Keratinocyte (primary cell): ENCODE data around the gene MALRD1. TPM values are rescaled to one million over a fixed set of nuclear protein-coding genes. Genes with fewer than 3 reads are reported as not detected.

Experiments
- DNase-seq: peaks from one replicate; pipeline ENCODE4 v3.0.0-alpha.2; 2011; ENCODE audit warnings: low read depth, missing footprints, low spot score
- FAIRE-seq: peaks from 2 replicates; lab custom pipeline; 2011; peaks lifted over from hg19 to GRCh38; lab: Jason Lieb, UNC
- H2AFZ ChIP-seq: 2 replicates; pipeline ENCODE4 v1.6.0; 2012; ENCODE audit warnings: low read length, control low read depth, inconsistent platforms; ENCODE audit not compliant: control insufficient read depth
- H3K27ac ChIP-seq: 2 replicates; pipeline ENCODE4 v1.5.1; 2011; ENCODE audit warnings: low read length; ENCODE audit not compliant: control insufficient read depth, insufficient read depth
- H3K27me3 ChIP-seq: 3 replicates; pipeline ENCODE4 v1.6.0; 2011; ENCODE audit warnings: low read length; ENCODE audit not compliant: control insufficient read depth, insufficient read depth; ENCODE audit errors: extremely low read depth
- H3K36me3 ChIP-seq, 2 experiments: 2 replicates in 1 of 2; 3 replicates in 1 of 2; pipeline ENCODE4 v1.5.1; 2011; ENCODE audit warnings: low read length in 2 of 2, mild to moderate bottlenecking in 1 of 2; ENCODE audit not compliant: control insufficient read depth in 2 of 2, insufficient read depth in 2 of 2; ENCODE audit errors: extremely low read depth in 1 of 2
- H3K4me1 ChIP-seq: 3 replicates; pipeline ENCODE4 v1.5.1; 2011; ENCODE audit warnings: low read length; ENCODE audit not compliant: control insufficient read depth, insufficient read depth; ENCODE audit errors: extremely low read depth
- H3K4me2 ChIP-seq: 3 replicates; pipeline ENCODE4 v1.6.0; 2011; ENCODE audit warnings: low read depth, low read length; ENCODE audit not compliant: control insufficient read depth, insufficient read depth; ENCODE audit errors: extremely low read depth
- H3K4me3 ChIP-seq, 3 experiments: fragments of 200-600 bp in 1 of 3; sonication (generic) in 1 of 3; 2 replicates in 2 of 3; 3 replicates in 1 of 3; pipeline ENCODE4 v1.5.1; 2011 to 2016; ENCODE audit warnings: low read length in 3 of 3, mild to moderate bottlenecking in 3 of 3, control low read depth in 2 of 3, inconsistent platforms in 1 of 3, low read depth in 1 of 3, mixed read lengths in 1 of 3, mixed run types in 1 of 3, moderate library complexity in 1 of 3; ENCODE audit not compliant: control insufficient read depth in 2 of 3, insufficient read depth in 2 of 3; ENCODE audit errors: extremely low read depth in 1 of 3
- H3K79me2 ChIP-seq: 2 replicates; pipeline ENCODE4 v1.6.0; 2012; ENCODE audit warnings: low read length; ENCODE audit not compliant: control insufficient read depth, insufficient read depth
- H3K9ac ChIP-seq: 3 replicates; pipeline ENCODE4 v1.6.0; 2011; ENCODE audit warnings: low read length; ENCODE audit not compliant: control insufficient read depth, insufficient read depth; ENCODE audit errors: extremely low read depth
- H3K9me1 ChIP-seq: 3 replicates; pipeline ENCODE4 v1.6.0; 2011; ENCODE audit warnings: low read length; ENCODE audit not compliant: control insufficient read depth, insufficient read depth; ENCODE audit errors: extremely low read depth
- H3K9me3 ChIP-seq: 2 replicates; pipeline ENCODE4 v1.5.1; 2012; ENCODE audit warnings: low read depth, low read length; ENCODE audit not compliant: control insufficient read depth
- H4K20me1 ChIP-seq: 3 replicates; pipeline ENCODE4 v1.6.0; 2011; ENCODE audit warnings: low read length; ENCODE audit not compliant: control insufficient read depth, insufficient read depth; ENCODE audit errors: extremely low read depth
- CTCF ChIP-seq, 3 experiments: IDR thresholded peaks in 1 of 3; conservative IDR thresholded peaks in 1 of 3; optimal IDR thresholded peaks in 1 of 3; 2 replicates in 2 of 3; 3 replicates in 1 of 3; pipeline versions ENCODE3 to v1.5.1; 2011; ENCODE audit warnings: low read length in 3 of 3, mild to moderate bottlenecking in 3 of 3, moderate library complexity in 2 of 3, control low read depth in 1 of 3, inconsistent platforms in 1 of 3; ENCODE audit not compliant: insufficient read depth in 2 of 3; ENCODE audit errors: extremely low read depth in 1 of 3
- EZH2 ChIP-seq: IDR thresholded peaks from one replicate; pipeline ENCODE4 v1.6.1; 2012; ENCODE audit warnings: inconsistent platforms, mild to moderate bottlenecking, low read length, moderate library complexity
- dilution Hi-C: fragments of 300-500 bp; cut with MboI; formaldehyde crosslinking; loops from one replicate; pipeline ENCODE4 v1.7.0; 2020; ENCODE audit warnings: low sequenced_read_pairs; ENCODE audit not compliant: extremely low pct_ligation_motif_present
- polyA plus RNA-seq, 5 experiments: library from polyadenylated mRNA; depleted of rRNA in 3 of 5; stranded (reverse) in 3 of 5; stranded (forward) in 1 of 5; unstranded in 1 of 5; fragments of >200 nt; gene quantifications; 1 replicate in 1 of 5; 2 replicates in 3 of 5; 3 replicates in 1 of 5; pipeline versions ENCODE4 v1.2.1 to v1.2.3, GENCODE V29; 2011 to 2012; ENCODE audit warnings: missing spikeins in 2 of 5, low read depth in 1 of 5, low replicate concordance in 1 of 5

Gene MALRD1
- polyA plus RNA-seq, 1 donor (not counting 4 experiments of a cell fraction or from before 2014, with no cell fraction given) = not detected

- no peak overlapping the region for H3K9ac ChIP-seq
- FAIRE-seq = no peak
Observed at GRCh38 chr10:19572056-19572455, 523.5 kb downstream of the MALRD1 start.

GRCh38 chr10:19576576-19576975 lies 528.0 kb downstream of the MALRD1 start:
- no peak overlapping the region for H3K4me2 ChIP-seq
- TF ChIP-seq EZH2 (no peak), CTCF (optimal IDR thresholded peaks at IDR 0.05 in 1 of 3, IDR thresholded peaks at IDR 0.05 in 1 of 3, conservative IDR thresholded peaks at IDR 0.05 in 1 of 3; ENCODE audit: extremely low read depth in 1 of 3, insufficient read depth in 2 of 3, low read length in 3 of 3) (no peak)
- dilution Hi-C loops = no loop called here

More at GRCh38 chr10:19572056-19572455, 523.5 kb downstream of the MALRD1 start:
- Histone ChIP-seq H3K27me3 (no peaks in the 10 kb centered on the region), H3K36me3 (no peaks in the 10 kb centered on the region), H2AFZ (no peak overlapping the region), H4K20me1 (no peaks in the 10 kb centered on the region), H3K4me1 (no peaks in the 10 kb centered on the region), H3K9me3 (no peaks in the 10 kb centered on the region), H3K9me1 (no peaks in the 10 kb centered on the region), H3K27ac (no peak overlapping the region), H3K79me2 (no peaks in the 10 kb centered on the region), H3K4me3 (no peak overlapping the region), H3K4me2 (no peak overlapping the region)
- dilution Hi-C loops = no loop called here
- DNase-seq = no peak
- no peak for TF ChIP-seq CTCF (optimal IDR thresholded peaks at IDR 0.05 in 1 of 3, IDR thresholded peaks at IDR 0.05 in 1 of 3, conservative IDR thresholded peaks at IDR 0.05 in 1 of 3; ENCODE audit: extremely low read depth in 1 of 3, insufficient read depth in 2 of 3, low read length in 3 of 3)
- TF ChIP-seq EZH2 = no peak

More at GRCh38 chr10:19576576-19576975, 528.0 kb downstream of the MALRD1 start:
- no peaks in the 10 kb centered on the region for H3K9me3 ChIP-seq
- H3K79me2 ChIP-seq = no peaks in the 10 kb centered on the region
- no peak overlapping the region for H3K27ac ChIP-seq
- no peak overlapping the region for H2AFZ ChIP-seq
- H3K4me1 ChIP-seq = no peaks in the 10 kb centered on the region
- DNase-seq = no peak
- H3K27me3 ChIP-seq = no peaks in the 10 kb centered on the region
- no peaks in the 10 kb centered on the region for H3K36me3 ChIP-seq
- H4K20me1 ChIP-seq = no peaks in the 10 kb centered on the region
- no peak overlapping the region for H3K4me3 ChIP-seq
- no peaks in the 10 kb centered on the region for H3K9me1 ChIP-seq
- no peak overlapping the region for H3K9ac ChIP-seq
- no peak for FAIRE-seq
